ENCODE data around the gene COX6B1. TPM values are rescaled to one million over a fixed set of nuclear protein-coding genes. Genes with fewer than 3 reads are reported as not detected.

The COX6B1 gene
- total and polyA plus RNA-seq, 8 donors: 119 to 491 (median 155) TPM

DNA sequence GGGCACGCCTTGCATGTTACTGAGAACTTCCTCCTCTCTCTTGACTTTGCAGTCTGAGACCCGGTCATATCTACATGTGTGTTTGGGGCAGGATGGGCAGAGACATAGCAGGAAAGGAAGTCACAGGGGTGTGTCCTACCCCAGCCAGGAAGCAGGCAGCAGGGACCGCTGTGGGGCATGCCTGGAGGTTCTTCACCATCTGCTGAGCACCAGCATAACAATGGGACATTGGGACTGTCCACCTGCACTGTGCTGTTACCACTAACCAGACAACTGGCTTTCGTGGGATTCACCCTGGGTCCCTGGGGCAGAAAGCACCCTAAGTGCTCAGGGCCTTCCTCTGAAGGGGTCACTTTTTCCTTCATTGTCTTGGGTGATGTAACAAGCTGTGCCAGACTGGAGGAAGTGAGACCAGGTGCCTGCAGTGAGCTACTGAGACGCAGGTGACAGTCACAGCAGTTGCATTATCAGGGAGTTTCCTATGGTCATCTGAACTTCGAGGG, 38.2 kb upstream of the COX6B1 start:
- 60 to 74% methylated on average over 6 of the region's 6 CpGs for WGBS, 2 donors
- intact Hi-C loops (cut with DNase I): no loop called here
- no peak overlapping the region for H3K27ac ChIP-seq
- H3K36me3 ChIP-seq: no peaks in the 10 kb centered on the region
- DNase-seq: no peak
- no peaks in the 10 kb centered on the region for H3K9me3 ChIP-seq
- TF ChIP-seq, protein P1, sequence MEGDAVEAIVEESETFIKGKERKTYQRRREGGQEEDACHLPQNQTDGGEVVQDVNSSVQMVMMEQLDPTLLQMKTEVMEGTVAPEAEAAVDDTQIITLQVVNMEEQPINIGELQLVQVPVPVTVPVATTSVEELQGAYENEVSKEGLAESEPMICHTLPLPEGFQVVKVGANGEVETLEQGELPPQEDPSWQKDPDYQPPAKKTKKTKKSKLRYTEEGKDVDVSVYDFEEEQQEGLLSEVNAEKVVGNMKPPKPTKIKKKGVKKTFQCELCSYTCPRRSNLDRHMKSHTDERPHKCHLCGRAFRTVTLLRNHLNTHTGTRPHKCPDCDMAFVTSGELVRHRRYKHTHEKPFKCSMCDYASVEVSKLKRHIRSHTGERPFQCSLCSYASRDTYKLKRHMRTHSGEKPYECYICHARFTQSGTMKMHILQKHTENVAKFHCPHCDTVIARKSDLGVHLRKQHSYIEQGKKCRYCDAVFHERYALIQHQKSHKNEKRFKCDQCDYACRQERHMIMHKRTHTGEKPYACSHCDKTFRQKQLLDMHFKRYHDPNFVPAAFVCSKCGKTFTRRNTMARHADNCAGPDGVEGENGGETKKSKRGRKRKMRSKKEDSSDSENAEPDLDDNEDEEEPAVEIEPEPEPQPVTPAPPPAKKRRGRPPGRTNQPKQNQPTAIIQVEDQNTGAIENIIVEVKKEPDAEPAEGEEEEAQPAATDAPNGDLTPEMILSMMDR (IDR thresholded peaks at IDR 0.05): no peak
- FAIRE-seq: no peak
- H3K27me3 ChIP-seq: no peaks in the 10 kb centered on the region
- no peak overlapping the region for H3K4me3 ChIP-seq
- H3K4me1 ChIP-seq: peaks cover 0 to 7% (median 6%) of the 10 kb centered on the region in 3 donors
- no peak for ATAC-seq

DNA sequence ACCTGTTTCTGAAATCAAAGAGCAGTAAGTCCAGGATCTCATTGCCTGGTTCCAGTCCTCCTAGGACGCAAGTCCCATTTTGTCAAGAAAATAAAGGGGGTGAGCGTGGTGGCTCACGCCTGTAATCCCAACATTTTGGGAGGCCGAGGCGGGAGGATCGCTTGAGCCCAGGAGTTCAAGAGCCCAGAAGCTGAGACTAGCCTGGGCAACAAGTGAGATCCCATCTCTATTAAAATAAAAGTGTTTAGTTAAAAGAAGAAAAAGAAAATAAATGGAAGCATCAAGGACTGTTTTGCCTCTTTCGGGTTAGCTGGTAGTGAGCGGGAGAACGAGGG, 35.9 kb upstream of the COX6B1 start:
- ATAC-seq (no peak), FAIRE-seq (no peak), DNase-seq (no peak)
- Histone ChIP-seq H3K4me3 (peak overlapping the region; percentile 49 to 90 (median 76)), H3K27ac (no peak overlapping the region), H3K27me3 (no peaks in the 10 kb centered on the region), H3K36me3 (no peaks in the 10 kb centered on the region), H3K4me1 (peaks cover 0 to 7% (median 6%) of the 10 kb centered on the region in 3 donors), H3K9me3 (no peaks in the 10 kb centered on the region)
- intact Hi-C loops (cut with DNase I): no loop called here
- TF ChIP-seq, protein P1 (IDR thresholded peaks at IDR 0.05): no peak
- 21 to 33% methylated on average over 9 of the region's 9 CpGs for WGBS, 2 donors

DNA sequence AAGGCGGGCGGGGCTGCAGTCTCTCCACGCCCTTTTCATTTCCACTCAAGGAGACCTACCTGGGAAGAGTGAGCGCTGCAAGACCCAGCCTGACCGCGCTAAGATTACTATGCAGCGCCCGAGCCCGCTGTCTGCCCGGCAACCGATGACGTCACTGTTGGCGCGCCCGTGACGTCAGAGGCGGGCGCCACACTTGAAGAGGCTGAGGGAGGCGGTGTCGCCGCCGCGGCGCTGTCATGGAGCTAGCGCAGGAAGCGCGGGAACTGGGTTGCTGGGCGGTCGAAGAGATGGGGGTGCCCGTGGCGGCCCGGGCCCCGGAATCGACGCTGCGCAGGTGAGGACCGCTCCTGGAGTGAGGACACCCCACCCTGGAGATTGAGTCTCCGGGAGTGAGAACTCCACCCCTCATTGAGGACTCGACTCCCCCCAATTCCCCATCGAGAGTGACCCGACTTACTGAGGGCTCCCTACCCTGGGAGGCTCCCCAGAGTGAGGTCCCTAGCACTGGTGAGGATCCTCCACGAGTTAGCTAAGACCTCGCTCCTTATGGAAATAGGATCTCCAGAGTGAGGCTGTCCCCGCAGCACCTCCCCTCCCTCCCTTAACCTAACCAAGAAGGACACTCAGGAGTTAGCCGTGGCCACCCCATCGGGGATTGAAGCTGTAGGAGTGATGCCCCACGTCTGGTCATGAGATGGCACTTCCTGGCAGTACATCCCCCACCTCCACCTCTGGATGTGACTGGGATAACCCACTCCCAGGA, 35.4 kb upstream of the COX6B1 start, which contains the start of gene HAUS5:
Gene HAUS5, plus strand, starts transcription at position 177 of the 763 bp plus-strand sequence. Its CDS starts 60 bp downstream, at position 237.
- Histone ChIP-seq H3K27me3 (no peaks in the 10 kb centered on the region), H3K4me1 (peaks cover 0 to 7% (median 6%) of the 10 kb centered on the region in 3 donors), H3K27ac (peak within 1 kb of the TSS in 2 of 4 donors; percentile 37 to 39), H3K9me3 (no peaks in the 10 kb centered on the region), H3K36me3 (no peaks in the 10 kb centered on the region), H3K4me3 (peak within 1 kb of the TSS; percentile 49 to 90 (median 76))
- WGBS, 2 donors: 1% methylated on average over 46 to 47 of the region's 47 CpGs
- peak; percentile 96 to 99 (median 98) for ATAC-seq
- no peak for FAIRE-seq
- DNase-seq: peak; percentile 84 to 98 (median 95)
- intact Hi-C loops (cut with DNase I): no loop called here
- TF ChIP-seq, protein P1 (IDR thresholded peaks at IDR 0.05): no peak

DNA sequence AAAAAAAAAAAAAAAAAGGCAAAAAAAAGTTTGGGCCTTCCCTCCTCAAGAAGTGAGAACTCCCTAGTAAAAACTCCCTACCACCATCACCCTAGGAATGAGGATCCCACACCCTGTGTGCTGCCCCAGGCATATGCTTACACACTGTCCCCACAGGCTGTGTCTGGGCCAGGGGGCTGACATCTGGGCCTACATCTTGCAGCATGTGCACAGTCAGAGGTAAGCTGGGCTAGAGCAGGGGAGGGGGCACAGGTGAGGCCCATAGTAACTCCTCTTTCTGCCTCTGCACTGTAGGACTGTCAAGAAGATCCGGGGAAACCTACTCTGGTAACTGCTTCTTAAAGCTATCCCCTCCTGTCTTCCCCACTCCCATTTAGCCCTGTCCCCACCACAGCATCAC, 34.5 kb upstream of the COX6B1 start:
- H3K4me3 ChIP-seq: no peak overlapping the region
- intact Hi-C loops (cut with DNase I): no loop called here
- no peak overlapping the region for H3K27ac ChIP-seq
- WGBS, 2 donors: 63 to 82% methylated on average over 1 of the region's 1 CpG
- H3K36me3 ChIP-seq: no peaks in the 10 kb centered on the region
- no peaks in the 10 kb centered on the region for H3K27me3 ChIP-seq
- no peaks in the 10 kb centered on the region for H3K9me3 ChIP-seq
- FAIRE-seq (no peak), DNase-seq (no peak), ATAC-seq (no peak)
- H3K4me1 ChIP-seq: peaks cover 0 to 7% (median 6%) of the 10 kb centered on the region in 3 donors
- TF ChIP-seq, protein P1 (IDR thresholded peaks at IDR 0.05): no peak

DNA sequence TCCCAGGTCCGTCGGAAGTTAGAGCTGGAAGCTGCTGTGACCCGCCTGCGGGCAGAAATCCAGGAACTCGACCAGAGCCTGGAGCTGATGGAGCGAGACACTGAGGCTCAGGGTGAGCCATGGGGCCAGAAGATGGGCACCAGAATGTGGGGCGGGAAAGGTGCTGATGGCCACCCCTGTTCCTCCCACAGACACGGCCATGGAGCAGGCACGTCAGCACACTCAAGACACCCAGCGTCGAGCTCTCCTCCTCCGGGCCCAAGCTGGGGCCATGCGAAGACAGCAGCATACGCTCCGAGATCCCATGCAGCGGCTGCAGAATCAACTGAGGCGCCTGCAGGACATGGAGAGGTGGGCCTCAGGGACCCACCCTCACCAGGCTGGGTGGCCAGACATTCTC, 33.1 kb upstream of the COX6B1 start:
- Histone ChIP-seq H3K27me3 (no peaks in the 10 kb centered on the region), H3K36me3 (no peaks in the 10 kb centered on the region), H3K4me1 (peaks cover 0 to 7% (median 6%) of the 10 kb centered on the region in 3 donors), H3K27ac (no peak overlapping the region), H3K9me3 (no peaks in the 10 kb centered on the region), H3K4me3 (no peak overlapping the region)
- intact Hi-C loops (cut with DNase I): no loop called here
- 91 to 95% methylated on average over 17 of the region's 17 CpGs for WGBS, 2 donors
- TF ChIP-seq, protein P1 (IDR thresholded peaks at IDR 0.05): no peak
- DNase-seq (no peak), ATAC-seq (no peak), FAIRE-seq (no peak)

Data from pancreas (tissue), 10 donors.